ENCODE results near the gene FXYD7.
A peak's percentile ranks its signal among the peaks of the same experiment; 100 is the strongest.
"Not testable (repeated sequence)": the region's sequence is repeated elsewhere in the genome, so short reads cannot be mapped to it uniquely, and the experiment has no call there.

FXYD7 gene

DNA sequence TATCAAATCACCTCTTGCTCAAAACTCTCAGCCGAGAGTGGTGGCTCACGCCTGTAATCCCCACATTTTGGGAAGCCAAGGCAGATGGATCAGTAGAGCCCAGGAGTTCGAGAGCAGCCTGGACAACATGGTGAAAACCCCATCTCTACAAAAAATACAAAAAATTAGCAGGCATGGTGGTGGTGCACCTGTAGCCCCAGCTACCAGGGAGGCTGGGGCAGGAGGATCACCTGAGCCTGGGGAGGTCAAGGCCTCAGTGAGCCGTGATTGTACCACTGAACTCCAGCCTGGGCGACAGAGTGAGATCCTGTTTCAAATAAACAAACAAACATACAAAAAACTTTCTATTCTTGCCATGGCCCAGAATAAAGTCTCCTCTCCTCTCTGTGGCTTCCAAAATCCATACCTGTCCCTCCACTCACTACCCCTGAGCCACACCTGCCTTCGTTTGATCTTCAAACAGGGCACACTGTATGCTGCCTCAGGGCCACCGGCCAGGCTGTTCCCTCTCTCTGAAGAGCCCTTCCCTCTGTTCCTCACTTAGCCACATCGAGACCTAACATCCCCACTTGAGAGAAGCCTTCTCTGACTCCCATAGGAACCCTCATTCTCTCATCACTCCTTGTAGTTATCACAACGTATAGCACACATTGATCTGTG is 14.5 kb upstream of the FXYD7 start:
- no peak for DNase-seq

- DNase-seq, result not testable (repeated sequence)
These were observed 13.3 kb upstream of the FXYD7 start for GRCh38 chr19:35129724-35130274.

DNA sequence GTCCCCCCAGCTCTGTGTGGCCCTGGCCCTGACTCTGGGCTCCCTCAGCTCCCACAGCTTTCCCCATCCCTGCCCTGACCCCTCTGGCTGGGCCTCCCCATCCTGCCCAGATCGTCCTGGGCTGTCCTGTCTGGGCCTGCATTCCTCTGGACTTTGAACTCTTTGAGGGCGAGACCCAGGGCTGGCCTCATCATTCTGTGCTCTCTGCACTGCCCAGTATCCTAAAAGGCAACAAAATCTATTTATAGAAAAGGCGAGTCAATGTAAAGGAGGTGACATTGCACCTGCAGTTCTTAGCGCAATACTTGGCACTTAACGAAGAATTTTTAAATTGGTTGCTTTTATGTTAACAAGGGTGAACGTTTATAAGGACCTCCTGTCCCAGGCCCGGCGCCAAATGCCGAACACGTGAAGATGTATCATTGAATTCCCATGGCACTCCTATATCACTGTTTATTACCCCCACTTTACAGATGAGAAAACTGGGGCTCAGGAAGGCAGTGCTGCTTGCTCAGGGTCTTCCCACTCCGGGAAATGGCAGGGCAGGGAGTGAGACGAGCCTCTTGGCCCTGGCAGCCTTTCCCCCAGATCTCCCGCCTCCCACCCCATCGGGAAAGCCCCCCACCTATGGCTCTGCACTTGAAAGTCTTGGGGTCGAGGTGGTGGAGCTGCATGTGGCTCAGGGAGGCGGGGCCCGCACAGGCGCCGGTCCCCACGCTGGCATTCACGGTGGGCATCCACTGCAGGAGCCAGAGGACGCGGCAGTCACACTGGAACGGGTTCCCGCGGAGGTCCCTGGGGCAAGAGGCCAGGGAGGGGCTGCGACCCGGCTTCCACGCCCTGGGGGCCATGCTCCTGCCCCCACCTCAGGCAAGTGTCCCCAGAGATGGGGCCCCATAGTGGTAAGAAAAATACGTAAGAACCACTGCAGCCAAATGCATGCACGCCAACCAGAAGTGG is 12.0 kb upstream of the FXYD7 start:
- no peak for DNase-seq

- no peak for DNase-seq
These were observed 10.8 kb upstream of the FXYD7 start for GRCh38 chr19:35132254-35132653.

GRCh38 chr19:35133826-35134225 is 9.2 kb upstream of the FXYD7 start:
- DNase-seq, result no peak

DNA sequence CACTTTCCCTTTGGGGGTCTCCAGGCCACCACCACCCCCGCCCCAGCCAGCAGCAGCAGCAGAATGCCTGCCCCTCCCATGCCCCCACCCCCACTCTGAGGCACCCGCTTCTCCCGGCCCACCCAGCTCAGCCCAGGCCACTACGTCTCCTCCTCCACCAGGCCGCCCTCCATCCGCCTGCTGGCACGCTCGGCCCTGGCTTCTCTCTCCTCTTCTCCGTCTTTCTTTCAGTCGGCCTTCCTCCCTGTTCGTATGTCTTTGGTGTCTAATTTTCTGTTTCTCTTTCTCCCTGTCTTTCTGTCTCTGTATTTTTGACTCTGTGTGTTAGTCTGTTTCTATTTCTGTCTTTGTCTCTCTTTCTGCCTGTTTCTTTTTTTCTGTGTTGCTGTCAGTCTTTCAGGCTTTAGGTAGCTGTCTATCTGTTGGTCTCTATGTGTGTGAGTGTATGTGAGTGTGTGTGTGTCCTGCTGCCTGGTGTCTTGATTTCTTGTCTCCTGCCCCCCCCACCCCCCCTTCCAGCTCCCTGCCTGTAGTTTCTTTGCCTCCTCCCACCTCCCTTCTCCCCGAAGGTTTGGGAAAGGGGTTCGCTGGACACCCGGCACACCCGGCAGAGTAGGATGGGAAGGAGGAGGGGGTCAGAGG is 8.3 kb upstream of the FXYD7 start, which contains the start of gene LGI4:
LGI4 (minus strand) TSS at position 459 of the 642 bp plus-strand sequence; CDS start at position 80, 379 bp downstream.
- DNase-seq, result no peak

DNA sequence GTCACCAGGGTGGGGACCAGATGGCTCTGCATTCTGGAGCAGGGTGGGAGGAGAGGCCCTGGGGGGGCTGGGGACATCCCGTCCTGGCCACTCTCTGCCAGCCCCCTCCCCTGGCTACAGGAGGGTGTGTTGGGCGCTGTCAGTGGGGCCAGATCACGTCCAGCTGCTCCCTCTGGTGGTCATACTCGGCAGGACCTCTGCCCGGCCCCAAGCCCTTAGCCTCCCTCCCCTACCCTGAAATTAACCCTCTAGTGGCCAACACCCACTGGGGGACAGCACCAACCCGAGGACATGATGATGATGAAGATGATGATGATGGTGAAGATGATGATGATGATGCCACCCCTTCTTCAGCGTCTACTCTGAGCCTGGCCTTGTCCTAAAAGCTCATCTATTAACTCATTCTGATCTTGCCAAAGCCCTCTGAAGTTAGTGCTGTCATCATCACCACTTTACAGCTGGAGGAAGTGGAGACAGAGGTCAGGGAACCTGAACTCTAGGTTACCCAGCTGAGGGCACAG is 7.6 kb upstream of the FXYD7 start:
- DNase-seq, result peak; percentile 64

- no peak for DNase-seq
These were observed 6.8 kb upstream of the FXYD7 start for GRCh38 chr19:35136231-35136630.

GRCh38 chr19:35136977-35137702 is 5.9 kb upstream of the FXYD7 start:
- DNase-seq, result no peak

DNA sequence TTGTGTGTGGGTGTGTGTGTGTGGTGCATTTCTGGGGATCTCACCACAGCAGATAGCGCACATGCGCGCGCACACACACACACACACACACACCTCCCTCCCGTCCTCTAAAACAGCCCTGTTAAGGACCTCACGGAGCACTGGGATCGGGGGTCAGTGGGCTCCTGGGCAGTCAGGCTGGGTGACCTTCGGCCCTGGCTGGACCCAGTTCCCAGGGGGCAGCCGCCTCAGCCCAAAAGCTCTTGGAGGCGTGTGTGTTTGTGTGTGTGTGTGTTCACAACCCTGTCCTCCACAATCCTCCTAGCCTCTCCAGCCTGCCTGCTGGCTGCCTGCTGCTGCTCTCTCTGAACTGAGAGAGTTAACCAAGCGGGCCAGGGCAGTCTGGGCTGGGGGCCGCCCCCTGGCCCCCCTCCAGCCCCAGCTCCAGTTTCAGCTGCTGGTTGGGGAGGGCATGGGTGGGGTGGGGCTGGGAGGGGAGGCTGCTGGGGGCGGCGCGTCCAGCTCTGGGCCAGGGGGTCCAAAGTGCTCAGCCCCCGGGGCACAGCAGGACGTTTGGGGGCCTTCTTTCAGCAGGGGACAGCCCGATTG is 4.7 kb upstream of the FXYD7 start, which contains the start of gene FXYD1:
FXYD1 (plus strand) TSS at position 520 of the 588 bp plus-strand sequence. CDS start 1,256 bp downstream, outside the sequence.
- no peak for DNase-seq

DNA sequence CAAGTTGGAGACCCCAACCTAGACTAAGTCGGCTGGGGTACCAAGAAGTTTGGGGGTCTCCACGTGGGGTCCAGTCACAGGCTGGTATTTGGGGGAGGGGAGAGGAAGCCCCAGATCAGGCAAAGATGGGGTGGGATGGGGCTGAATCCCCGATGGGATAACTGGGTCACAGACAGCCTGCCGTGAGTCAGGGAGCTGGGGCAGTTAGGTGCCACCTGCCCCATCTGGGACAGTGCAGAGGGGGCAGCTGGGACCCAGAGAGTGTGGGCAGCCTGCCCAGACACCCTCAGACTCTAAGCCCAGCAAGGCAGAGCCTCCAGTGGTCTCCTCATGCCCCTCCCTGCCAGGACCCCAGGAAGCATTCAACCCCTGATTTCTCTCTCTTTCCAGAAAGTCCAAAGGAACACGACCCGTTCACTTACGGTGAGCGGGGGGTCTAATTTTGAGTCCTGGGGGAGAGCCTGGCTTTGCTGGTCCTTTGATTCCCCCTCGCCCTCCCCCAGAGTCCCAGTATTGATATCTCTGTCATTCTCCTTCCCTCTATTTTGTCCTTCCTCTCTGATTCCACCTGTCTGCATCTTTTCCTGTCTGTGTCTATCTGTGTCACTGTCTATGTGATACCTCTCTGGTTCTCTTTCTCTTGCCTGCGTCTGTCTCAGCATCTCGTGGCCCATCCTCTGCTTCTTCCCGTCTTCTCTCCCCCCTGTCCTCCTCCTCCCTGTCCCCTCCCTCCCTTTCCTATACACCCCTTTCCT is 2.7 kb upstream of the FXYD7 start:
- no peak for DNase-seq

DNA sequence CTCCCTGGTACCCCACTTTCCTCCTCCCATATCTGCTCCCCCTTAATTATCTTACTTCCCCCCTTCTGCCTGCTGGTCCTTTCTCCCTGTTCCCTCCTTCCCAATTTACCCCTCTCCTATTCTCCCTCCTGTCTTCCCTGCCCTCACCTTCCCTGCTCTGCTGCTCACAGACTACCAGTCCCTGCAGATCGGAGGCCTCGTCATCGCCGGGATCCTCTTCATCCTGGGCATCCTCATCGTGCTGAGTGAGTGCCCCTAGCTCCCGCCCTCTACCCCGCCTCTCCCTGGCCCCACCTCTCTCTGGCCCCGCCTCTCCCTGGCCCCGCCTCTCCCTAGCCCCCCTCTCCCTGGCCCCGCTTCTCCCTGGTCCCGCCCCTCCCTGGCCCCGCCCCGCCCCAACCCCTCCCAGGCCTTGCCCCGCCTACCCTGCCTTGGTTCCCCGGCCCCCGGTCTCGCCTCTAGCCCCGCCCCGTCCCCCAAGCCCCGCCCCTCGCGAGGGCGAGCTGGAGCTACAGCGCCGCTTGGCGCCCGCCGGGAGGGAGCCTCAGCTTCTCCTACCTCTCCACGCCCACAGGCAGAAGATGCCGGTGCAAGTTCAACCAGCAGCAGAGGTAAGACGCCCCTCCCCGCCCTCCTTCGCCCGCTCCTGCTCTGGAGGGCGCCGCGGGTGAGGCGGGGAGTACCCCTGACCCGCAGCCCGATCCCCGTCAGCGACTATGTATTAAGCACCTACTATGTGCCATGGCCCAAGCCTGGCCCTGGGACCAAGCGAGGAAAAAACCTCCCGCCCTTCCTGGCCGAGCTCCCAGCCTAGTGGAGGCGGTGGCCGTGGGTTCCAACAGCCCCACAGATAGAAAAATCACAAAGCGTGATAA is 1.9 kb upstream of the FXYD7 start:
- peak; percentile 91 for DNase-seq

DNA sequence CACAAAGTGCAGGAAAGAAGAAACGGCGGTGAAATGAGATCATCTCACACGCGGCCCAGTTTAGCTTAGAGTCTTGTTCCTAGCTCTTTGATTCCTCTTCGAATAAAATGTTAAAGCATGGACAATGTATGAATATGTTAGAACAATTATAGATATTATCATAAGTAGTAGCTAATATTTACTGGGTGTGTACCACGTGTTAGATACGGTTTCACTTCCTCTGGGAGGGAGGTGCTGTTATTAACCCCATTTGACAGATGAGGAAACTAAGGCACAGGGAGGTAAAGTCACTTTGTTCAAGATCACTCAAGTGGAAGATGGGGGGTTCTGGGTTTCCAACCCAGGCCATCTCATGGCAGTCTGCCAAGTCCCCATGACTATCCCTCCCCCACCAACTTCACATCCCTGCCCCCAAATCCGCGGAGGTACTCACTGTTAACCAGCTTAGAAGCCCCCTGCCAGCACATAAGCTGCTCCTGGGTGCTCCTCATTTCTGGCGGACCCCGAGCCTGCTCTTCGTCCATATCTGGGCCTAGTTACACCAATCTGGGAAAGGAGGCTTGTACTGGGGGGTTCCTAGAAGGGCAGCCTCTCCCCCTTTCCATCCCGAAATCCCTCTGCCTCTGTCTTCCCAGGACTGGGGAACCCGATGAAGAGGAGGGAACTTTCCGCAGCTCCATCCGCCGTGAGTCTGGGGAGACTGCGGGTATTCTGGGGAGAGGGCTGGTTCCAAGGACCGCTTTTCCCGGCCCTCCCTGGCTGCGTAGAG is 1.0 kb upstream of the FXYD7 start:
- no peak for DNase-seq

- DNase-seq, result peak; percentile 56
These were observed 337 bp upstream of the FXYD7 start for GRCh38 chr19:35142606-35143230.

DNA sequence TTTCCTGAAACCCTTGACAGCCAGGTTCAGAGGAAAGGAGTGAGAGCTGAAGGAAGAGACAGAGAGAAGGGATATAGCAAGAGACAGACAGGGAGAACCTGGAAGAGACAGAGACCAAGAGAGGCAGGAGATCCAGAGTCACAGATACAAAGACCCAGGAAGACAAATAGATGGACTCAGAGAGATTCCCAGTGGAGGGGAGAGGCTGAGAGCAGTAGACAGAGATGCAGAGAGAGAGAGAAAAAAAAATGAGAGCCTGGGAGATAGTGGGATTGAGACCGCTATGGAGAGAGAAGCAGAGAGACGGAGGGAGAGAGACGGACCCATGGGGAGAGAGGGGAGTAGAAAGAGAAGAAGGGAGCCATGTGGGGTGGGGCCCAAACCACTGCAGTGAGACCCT is 763 bp downstream of the FXYD7 start:
- no peak for DNase-seq

GRCh38 chr19:35144259-35144599 is 1.2 kb downstream of the FXYD7 start:
- DNase-seq, result no peak

DNA sequence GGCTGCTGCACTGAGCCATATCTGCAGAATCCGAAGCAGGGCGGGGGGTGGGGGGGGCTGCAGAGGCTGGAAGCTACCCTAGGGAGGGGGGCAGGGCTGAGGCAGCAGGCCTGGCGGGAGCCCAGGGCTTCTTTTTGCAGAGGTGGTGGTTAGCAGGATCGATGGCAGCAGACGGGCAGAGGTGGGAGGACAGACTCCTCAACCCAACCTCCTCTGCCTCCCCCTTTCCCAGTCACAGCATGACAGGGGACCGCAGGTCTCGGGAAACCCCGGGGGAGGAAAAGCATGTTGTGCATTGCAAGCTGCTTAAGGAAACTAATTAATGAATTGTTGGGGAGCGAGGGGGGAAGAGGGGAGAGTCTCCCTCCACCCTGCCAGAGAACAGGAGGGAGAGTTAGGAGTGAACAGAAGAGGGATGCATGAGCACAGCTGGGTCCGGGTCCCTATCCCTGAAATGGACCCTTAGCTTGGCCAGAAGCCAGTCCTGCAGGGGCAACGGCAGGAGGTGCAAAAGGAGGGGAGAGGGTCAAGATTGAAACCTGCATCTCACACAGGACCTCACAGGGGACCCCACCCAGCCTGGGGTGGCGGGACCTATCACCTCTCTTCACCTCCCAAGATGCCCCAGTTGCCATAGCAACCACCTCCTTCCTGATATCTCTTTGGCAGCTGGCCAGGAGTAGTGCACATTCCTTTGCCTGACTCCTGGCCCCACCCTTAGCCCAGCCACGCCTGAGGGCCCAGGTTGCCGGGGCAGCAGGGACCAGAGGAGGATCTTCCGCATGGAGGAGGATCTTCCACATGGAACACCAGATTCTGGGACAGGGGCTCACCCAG is 1.8 kb downstream of the FXYD7 start:
- DNase-seq, result peak; percentile 61
